GM23338 (cell line): ENCODE data around the gene GPR78. TPM values are rescaled to one million over a fixed set of nuclear protein-coding genes. Genes with fewer than 3 reads are reported as not detected.

Experiments
- ATAC-seq: fragments of 200-7000 bp; cut with Tn5 transposase; 3 replicates; pipeline ENCODE4 v1.9.1; 2020
- DNase-seq: peaks from one replicate; pipeline ENCODE4 v3.0.0-alpha.2; 2015; ENCODE audit warnings: low spot score
- H2AFZ ChIP-seq: fragments of 200-600 bp; sonication (generic); 2 replicates; pipeline ENCODE4 v1.8.0; 2016; ENCODE audit warnings: antibody characterized with exemption, mild to moderate bottlenecking, moderate library complexity
- H3F3A ChIP-seq: fragments of 200-600 bp; sonication (generic); replicated peaks from 2 replicates; pipeline ENCODE4 v1.8.0; 2017; ENCODE audit warnings: antibody characterized with exemption, mixed run types, low read depth
- H3K27ac ChIP-seq: fragments of 200-600 bp; sonication (generic); 2 replicates; pipeline ENCODE4 v1.6.1; 2016; ENCODE audit warnings: low read depth
- H3K27me3 ChIP-seq: fragments of 200-600 bp; sonication (generic); 2 replicates; pipeline ENCODE4 v1.8.0; 2016; ENCODE audit warnings: mild to moderate bottlenecking, mixed run types, moderate library complexity; ENCODE audit not compliant: insufficient read depth
- H3K36me3 ChIP-seq: fragments of 200-600 bp; sonication (generic); 2 replicates; pipeline ENCODE4 v1.8.0; 2016; ENCODE audit warnings: mild to moderate bottlenecking; ENCODE audit not compliant: insufficient read depth
- H3K4me1 ChIP-seq: fragments of 200-600 bp; sonication (generic); 2 replicates; pipeline ENCODE4 v1.8.0; 2016; ENCODE audit warnings: mild to moderate bottlenecking, moderate library complexity; ENCODE audit not compliant: insufficient read depth
- H3K4me2 ChIP-seq: fragments of 200-600 bp; sonication (generic); 2 replicates; pipeline ENCODE4 v1.7.1; 2017; ENCODE audit warnings: mixed run types
- H3K4me3 ChIP-seq: fragments of 200-600 bp; sonication (generic); 2 replicates; pipeline ENCODE4 v1.6.1; 2016; ENCODE audit warnings: mixed run types
- H3K79me2 ChIP-seq: fragments of 200-600 bp; sonication (generic); replicated peaks from 2 replicates; pipeline ENCODE4 v1.8.0; 2017; ENCODE audit warnings: mild to moderate bottlenecking; ENCODE audit not compliant: insufficient read depth
- H3K9me2 ChIP-seq: fragments of 200-600 bp; sonication (generic); 2 replicates; pipeline ENCODE4 v1.8.0; 2017; ENCODE audit not compliant: insufficient read depth
- H4K20me1 ChIP-seq: fragments of 200-600 bp; sonication (generic); replicated peaks from 2 replicates; pipeline ENCODE4 v1.8.0; 2017; ENCODE audit warnings: mild to moderate bottlenecking; ENCODE audit not compliant: insufficient read depth
- H3K27ac Mint-ChIP-seq: 2 replicates; pipeline ENCODE4 v1.8.0; 2020; ENCODE audit warnings: inconsistent platforms, mild to moderate bottlenecking, moderate library complexity, mixed read lengths
- H3K27me3 Mint-ChIP-seq: 3 replicates; pipeline ENCODE4 v1.8.0; 2022; ENCODE audit warnings: low read depth, mild to moderate bottlenecking, moderate library complexity, mixed read lengths, inconsistent platforms; ENCODE audit not compliant: insufficient read depth, poor library complexity
- H3K36me3 Mint-ChIP-seq: 3 replicates; pipeline ENCODE4 v1.8.0; 2021; ENCODE audit warnings: low read depth, mild to moderate bottlenecking, inconsistent platforms, moderate library complexity, mixed read lengths
- H3K4me1 Mint-ChIP-seq: 3 replicates; pipeline ENCODE4 v1.8.0; 2020; ENCODE audit warnings: mild to moderate bottlenecking, inconsistent platforms, mixed read lengths
- H3K4me3 Mint-ChIP-seq: 3 replicates; pipeline ENCODE4 v1.8.0; 2021; ENCODE audit warnings: moderate library complexity, mild to moderate bottlenecking, inconsistent platforms, mixed read lengths
- H3K9me3 Mint-ChIP-seq: 3 replicates; pipeline ENCODE4 v1.8.0; 2020; ENCODE audit warnings: moderate library complexity, mild to moderate bottlenecking, inconsistent platforms, mixed read lengths
- CREB1 ChIP-seq: fragments of 250-450 bp; sonication (Bioruptor Pico); IDR thresholded peaks from 2 replicates; pipeline ENCODE4 v1.5.0; 2020; ENCODE audit warnings: low read depth, mild to moderate bottlenecking, moderate library complexity
- ETS1 ChIP-seq: IDR thresholded peaks from 2 replicates; pipeline ENCODE4 v1.6.1; 2016; ENCODE audit warnings: antibody characterized with exemption
- EZH2 ChIP-seq: fragments of 200-600 bp; sonication (generic); IDR thresholded peaks from one replicate; pipeline ENCODE4 v1.8.0; 2017; ENCODE audit warnings: antibody characterized with exemption, mild to moderate bottlenecking, low read depth; ENCODE audit not compliant: unreplicated experiment
- EZH2phosphoT487 ChIP-seq: fragments of 200-600 bp; sonication (generic); IDR thresholded peaks from one replicate; pipeline ENCODE4 v1.8.1; 2018; ENCODE audit warnings: antibody characterized with exemption; ENCODE audit not compliant: unreplicated experiment
- JUNB ChIP-seq: IDR thresholded peaks from one replicate; pipeline ENCODE4 v1.6.1; 2016; ENCODE audit warnings: antibody characterized with exemption; ENCODE audit not compliant: unreplicated experiment
- NANOG ChIP-seq: IDR thresholded peaks from 2 replicates; pipeline ENCODE4 v1.6.1; 2016; ENCODE audit warnings: antibody characterized with exemption, borderline replicate concordance
- POLR2AphosphoS5 ChIP-seq: IDR thresholded peaks from 2 replicates; pipeline ENCODE4 v1.6.1; 2016; ENCODE audit warnings: antibody characterized with exemption, low read depth
- REST ChIP-seq: IDR thresholded peaks from one replicate; pipeline ENCODE4 v1.6.1; 2018; ENCODE audit warnings: antibody characterized with exemption; ENCODE audit not compliant: unreplicated experiment
- STAT1 ChIP-seq: IDR thresholded peaks from one replicate; pipeline ENCODE4 v1.6.1; 2016; ENCODE audit warnings: antibody characterized with exemption; ENCODE audit not compliant: unreplicated experiment
- ZNF114 ChIP-seq: fragments of 250-450 bp; sonication (Bioruptor Pico); IDR thresholded peaks from 2 replicates; pipeline ENCODE4 v1.5.0; 2020; ENCODE audit warnings: mild to moderate bottlenecking, moderate library complexity
- ZNF331 ChIP-seq: fragments of 250-450 bp; sonication (Bioruptor Pico); IDR thresholded peaks from 2 replicates; pipeline ENCODE4 v1.5.0; 2020; ENCODE audit warnings: low read depth, mild to moderate bottlenecking, moderate library complexity
- polyA plus RNA-seq: library from polyadenylated mRNA; unstranded; fragments of >200 nt; fragmentation: Nextera tagmentation; extraction: Ambion mirVana; gene quantifications from 2 replicates; pipeline ENCODE4 v1.2.1, GENCODE V29; 2016
- total RNA-seq: library from RNA; depleted of rRNA; stranded (reverse); fragments of >200 nt; shearing (Covaris generic); gene quantifications from 2 replicates; pipeline ENCODE4 v1.2.3, GENCODE V29; 2014
- TF ChIP-seq, protein P1 (sequence below), 2 experiments: fragments of 200-600 bp in 1 of 2; sonication (generic) in 1 of 2; conservative IDR thresholded peaks; 2 replicates each; pipeline versions ENCODE4 v1.5.1 to v1.6.1; 2016 to 2017; ENCODE audit warnings: antibody characterized with exemption in 2 of 2, low read depth in 2 of 2, mild to moderate bottlenecking in 2 of 2, moderate library complexity in 1 of 2

The GPR78 gene
- total and polyA plus RNA-seq, 2 experiments from 2014 or later, result 0.82 to 2.7 TPM

DNA sequence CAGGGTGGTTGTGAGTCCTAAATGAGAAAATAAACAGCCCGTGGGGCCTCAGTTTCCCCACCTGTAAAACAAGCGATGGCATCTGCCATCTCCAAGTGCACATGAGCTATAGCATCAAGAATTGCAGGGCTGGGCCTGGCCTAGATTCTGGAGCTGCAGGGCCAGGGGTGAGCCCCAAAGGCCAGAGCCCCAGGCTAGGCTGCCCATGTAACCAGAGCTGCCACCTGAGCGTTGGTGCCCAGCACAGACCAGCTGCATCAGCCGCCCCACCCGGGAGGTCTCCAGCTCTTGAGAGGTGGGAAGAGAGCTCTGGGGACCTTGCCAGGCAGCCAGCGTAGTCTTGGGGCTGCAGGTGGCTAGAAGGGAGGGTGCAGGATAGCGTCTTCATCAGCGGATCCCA lies 27.0 kb upstream of the GPR78 start:
- Mint-ChIP-seq H3K27ac (no peak overlapping the region), H3K36me3 (no peaks in the 10 kb centered on the region; the same call in 2 of the 3 replicates), H3K4me3 (no peak overlapping the region), H3K9me3 (no peaks in the 10 kb centered on the region; the same call in 2 of the 3 replicates), H3K27me3 (peaks cover 15% of the 10 kb centered on the region), H3K4me1 (peaks cover 12% of the 10 kb centered on the region)
- no peak overlapping the region for H3K4me3 ChIP-seq
- no peak overlapping the region for H3K27ac ChIP-seq
- H3F3A ChIP-seq, result no peaks in the 10 kb centered on the region
- ATAC-seq, result no peak
- H4K20me1 ChIP-seq, result no peaks in the 10 kb centered on the region
- TF ChIP-seq POLR2AphosphoS5 (no peak), EZH2 (no peak), NANOG (no peak)
- H3K4me1 ChIP-seq, result no peaks in the 10 kb centered on the region
- DNase-seq, result no peak
- H3K9me2 ChIP-seq, result no peaks in the 10 kb centered on the region
- H3K79me2 ChIP-seq, result no peaks in the 10 kb centered on the region
- H3K27me3 ChIP-seq, result no peaks in the 10 kb centered on the region
- H3K4me2 ChIP-seq, result no peak overlapping the region
- no peaks in the 10 kb centered on the region; the same call in 1 of the 2 replicates for H3K36me3 ChIP-seq
- no peak overlapping the region for H2AFZ ChIP-seq

DNA sequence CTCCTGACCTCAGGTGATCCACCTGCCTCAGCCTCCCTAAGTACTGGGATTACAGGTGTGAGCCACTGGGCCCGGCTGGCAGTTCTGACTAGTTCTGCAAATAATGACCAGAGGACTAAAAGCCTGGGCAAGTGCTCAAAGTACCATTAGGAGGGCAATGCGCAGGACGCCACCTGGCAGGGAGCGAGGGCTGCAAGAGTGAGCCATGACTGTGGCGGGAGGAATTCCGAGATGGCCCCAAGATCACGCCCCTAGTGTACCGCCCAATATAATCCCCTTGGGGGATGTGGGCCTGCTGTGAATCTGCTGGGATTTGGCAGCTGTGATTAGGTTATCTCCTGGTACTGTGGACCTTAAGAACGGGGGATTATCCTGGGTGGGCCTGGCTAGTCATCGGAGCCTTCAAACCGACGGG lies 26.2 kb upstream of the GPR78 start:
- no peak for DNase-seq
- Histone ChIP-seq H3K4me1 (no peaks in the 10 kb centered on the region), H3F3A (no peaks in the 10 kb centered on the region), H3K27me3 (no peaks in the 10 kb centered on the region), H3K9me2 (no peaks in the 10 kb centered on the region), H3K4me2 (no peak overlapping the region), H4K20me1 (no peaks in the 10 kb centered on the region), H3K4me3 (no peak overlapping the region), H3K36me3 (no peaks in the 10 kb centered on the region; the same call in 1 of the 2 replicates), H3K27ac (no peak overlapping the region), H3K79me2 (no peaks in the 10 kb centered on the region), H2AFZ (no peak overlapping the region)
- Mint-ChIP-seq H3K36me3 (no peaks in the 10 kb centered on the region; the same call in 2 of the 3 replicates), H3K27ac (no peak overlapping the region), H3K9me3 (no peaks in the 10 kb centered on the region; the same call in 2 of the 3 replicates), H3K27me3 (peaks cover 20% of the 10 kb centered on the region), H3K4me1 (peaks cover 12% of the 10 kb centered on the region), H3K4me3 (no peak overlapping the region)
- TF ChIP-seq JUNB (no peak), NANOG (no peak), ZNF114 (CRISPR knock-in tag) (no peak), EZH2 (no peak), ETS1 (no peak)
- TF ChIP-seq, protein P1, sequence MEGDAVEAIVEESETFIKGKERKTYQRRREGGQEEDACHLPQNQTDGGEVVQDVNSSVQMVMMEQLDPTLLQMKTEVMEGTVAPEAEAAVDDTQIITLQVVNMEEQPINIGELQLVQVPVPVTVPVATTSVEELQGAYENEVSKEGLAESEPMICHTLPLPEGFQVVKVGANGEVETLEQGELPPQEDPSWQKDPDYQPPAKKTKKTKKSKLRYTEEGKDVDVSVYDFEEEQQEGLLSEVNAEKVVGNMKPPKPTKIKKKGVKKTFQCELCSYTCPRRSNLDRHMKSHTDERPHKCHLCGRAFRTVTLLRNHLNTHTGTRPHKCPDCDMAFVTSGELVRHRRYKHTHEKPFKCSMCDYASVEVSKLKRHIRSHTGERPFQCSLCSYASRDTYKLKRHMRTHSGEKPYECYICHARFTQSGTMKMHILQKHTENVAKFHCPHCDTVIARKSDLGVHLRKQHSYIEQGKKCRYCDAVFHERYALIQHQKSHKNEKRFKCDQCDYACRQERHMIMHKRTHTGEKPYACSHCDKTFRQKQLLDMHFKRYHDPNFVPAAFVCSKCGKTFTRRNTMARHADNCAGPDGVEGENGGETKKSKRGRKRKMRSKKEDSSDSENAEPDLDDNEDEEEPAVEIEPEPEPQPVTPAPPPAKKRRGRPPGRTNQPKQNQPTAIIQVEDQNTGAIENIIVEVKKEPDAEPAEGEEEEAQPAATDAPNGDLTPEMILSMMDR (conservative IDR thresholded peaks at IDR 0.05; ENCODE audit: low read depth in 2 of 2), result no peak
- peak; percentile 44 for ATAC-seq

- Histone ChIP-seq H3K4me2 (no peak overlapping the region), H3K9me2 (no peaks in the 10 kb centered on the region), H2AFZ (no peak overlapping the region), H3K27ac (no peak overlapping the region), H3F3A (no peaks in the 10 kb centered on the region), H3K79me2 (no peaks in the 10 kb centered on the region), H3K36me3 (no peaks in the 10 kb centered on the region; the same call in 1 of the 2 replicates), H3K4me1 (no peaks in the 10 kb centered on the region), H3K27me3 (no peaks in the 10 kb centered on the region), H4K20me1 (no peaks in the 10 kb centered on the region), H3K4me3 (no peak overlapping the region)
- H3K27me3 Mint-ChIP-seq, result peaks cover 20% of the 10 kb centered on the region
- no peaks in the 10 kb centered on the region; the same call in 2 of the 3 replicates for H3K9me3 Mint-ChIP-seq
- H3K4me1 Mint-ChIP-seq, result peaks cover 12% of the 10 kb centered on the region
- ATAC-seq (no peak), DNase-seq (no peak)
- no peak overlapping the region for H3K4me3 Mint-ChIP-seq
- H3K36me3 Mint-ChIP-seq, result no peaks in the 10 kb centered on the region; the same call in 2 of the 3 replicates
- no peak overlapping the region for H3K27ac Mint-ChIP-seq
- TF ChIP-seq POLR2AphosphoS5, result no peak
- TF ChIP-seq REST, result no peak
- TF ChIP-seq ETS1, result no peak
- no peak for TF ChIP-seq CREB1 (CRISPR knock-in tag)
- no peak for TF ChIP-seq ZNF114 (CRISPR knock-in tag)
- TF ChIP-seq EZH2phosphoT487, result no peak
- no peak for TF ChIP-seq ZNF331 (CRISPR knock-in tag)
- no peak for TF ChIP-seq NANOG
- TF ChIP-seq STAT1, result no peak
These were observed 25.6 kb upstream of the GPR78 start for GRCh38 chr4:8554555-8555100.
